H9 (cell line): ENCODE data around the gene SMIM32. TPM values are rescaled to one million over a fixed set of nuclear protein-coding genes. Genes with fewer than 3 reads are reported as not detected.

Experiments
- DNase-seq: peaks from one replicate; pipeline ENCODE4 v3.0.0-alpha.2; 2017
- H2AFZ ChIP-seq: one replicate; pipeline ENCODE4 v1.6.1; 2013; ENCODE audit warnings: mild to moderate bottlenecking, low read length, control low read depth, moderate library complexity
- H2AK5ac ChIP-seq: 2 replicates; pipeline ENCODE4 v1.6.1; 2013; ENCODE audit warnings: low read length, control low read depth, mixed read lengths; ENCODE audit not compliant: insufficient read length
- H2BK120ac ChIP-seq: one replicate; pipeline ENCODE4 v1.6.1; 2013; ENCODE audit warnings: low read depth, mild to moderate bottlenecking, low read length, control low read depth, inconsistent platforms; ENCODE audit not compliant: poor library complexity, severe bottlenecking
- H2BK12ac ChIP-seq: 2 replicates; pipeline ENCODE4 v1.6.1; 2013; ENCODE audit warnings: low read length, control low read depth, mixed read lengths, low read depth; ENCODE audit not compliant: insufficient read length
- H2BK15ac ChIP-seq: 2 replicates; pipeline ENCODE4 v1.6.1; 2013; ENCODE audit warnings: low read depth, low read length, control low read depth
- H2BK20ac ChIP-seq: one replicate; pipeline ENCODE4 v1.6.1; 2013; ENCODE audit warnings: low read depth, mild to moderate bottlenecking, low read length, control low read depth, inconsistent platforms; ENCODE audit not compliant: poor library complexity, severe bottlenecking
- H2BK5ac ChIP-seq: 2 replicates; pipeline ENCODE4 v1.6.1; 2013; ENCODE audit warnings: low read length, control low read depth, mixed read lengths; ENCODE audit not compliant: insufficient read length
- H3K14ac ChIP-seq: 2 replicates; pipeline ENCODE4 v1.6.1; 2013; ENCODE audit warnings: low read length, control low read depth; ENCODE audit not compliant: insufficient read depth
- H3K18ac ChIP-seq: 2 replicates; pipeline ENCODE4 v1.6.1; 2013; ENCODE audit warnings: low read depth, mild to moderate bottlenecking, mixed read lengths, low read length, control low read depth; ENCODE audit not compliant: insufficient read length
- H3K23ac ChIP-seq: 2 replicates; pipeline ENCODE4 v1.6.1; 2013; ENCODE audit warnings: low read length, control low read depth, mixed read lengths, low read depth; ENCODE audit not compliant: insufficient read length
- H3K23me2 ChIP-seq: 2 replicates; pipeline ENCODE4 v1.6.1; 2013; ENCODE audit warnings: low read depth, mild to moderate bottlenecking, mixed read lengths, low read length, control low read depth; ENCODE audit not compliant: insufficient read length, poor library complexity, severe bottlenecking
- H3K27ac ChIP-seq: 2 replicates; pipeline ENCODE4 v1.5.1; 2013; ENCODE audit warnings: low read length, control low read depth, mixed read lengths, low read depth; ENCODE audit not compliant: insufficient read length
- H3K27me3 ChIP-seq: 2 replicates; pipeline ENCODE4 v1.6.1; 2013; ENCODE audit warnings: low read length, control low read depth, inconsistent platforms; ENCODE audit not compliant: insufficient read depth
- H3K4ac ChIP-seq: 2 replicates; pipeline ENCODE4 v1.6.1; 2013; ENCODE audit warnings: low read depth, mild to moderate bottlenecking, control low read depth, inconsistent platforms, low read length, moderate library complexity
- H3K4me1 ChIP-seq: 2 replicates; pipeline ENCODE4 v1.6.1; 2013; ENCODE audit warnings: low read length, control low read depth, inconsistent platforms; ENCODE audit not compliant: insufficient read depth
- H3K4me2 ChIP-seq: 2 replicates; pipeline ENCODE4 v1.6.1; 2013; ENCODE audit warnings: low read length, control low read depth, mixed read lengths; ENCODE audit not compliant: insufficient read length, insufficient read depth
- H3K56ac ChIP-seq: 2 replicates; pipeline ENCODE4 v1.6.1; 2013; ENCODE audit warnings: low read depth, mild to moderate bottlenecking, mixed read lengths, low read length, control low read depth; ENCODE audit not compliant: insufficient read length
- H3K79me1 ChIP-seq: 2 replicates; pipeline ENCODE4 v1.6.1; 2013; ENCODE audit warnings: low read depth, mild to moderate bottlenecking, moderate library complexity, low read length, control low read depth, inconsistent platforms; ENCODE audit not compliant: insufficient read depth, poor library complexity, severe bottlenecking
- H3K79me2 ChIP-seq: 2 replicates; pipeline ENCODE4 v1.6.1; 2013; ENCODE audit warnings: low read length, control low read depth, inconsistent platforms; ENCODE audit not compliant: insufficient read depth
- H3K9ac ChIP-seq: 2 replicates; pipeline ENCODE4 v1.6.1; 2013; ENCODE audit warnings: low read length, control low read depth, mixed read lengths; ENCODE audit not compliant: insufficient read length; ENCODE audit errors: extremely low read depth
- H3K9me3 ChIP-seq: one replicate; pipeline ENCODE4 v1.6.1; 2013; ENCODE audit warnings: low read depth, low read length, inconsistent platforms; ENCODE audit not compliant: control insufficient read depth
- H3T11ph ChIP-seq: one replicate; pipeline ENCODE4 v1.6.1; 2013; ENCODE audit warnings: mild to moderate bottlenecking, low read length, control low read depth, inconsistent platforms
- H4K20me1 ChIP-seq: one replicate; pipeline ENCODE4 v1.6.1; 2013; ENCODE audit not compliant: control insufficient read depth, insufficient read length, insufficient read depth
- H4K5ac ChIP-seq: 2 replicates; pipeline ENCODE4 v1.6.1; 2013; ENCODE audit warnings: low read depth, mild to moderate bottlenecking, mixed read lengths, low read length, control low read depth; ENCODE audit not compliant: insufficient read length
- H4K8ac ChIP-seq: replicated peaks from 2 replicates; pipeline ENCODE4 v1.6.1; 2013; ENCODE audit warnings: low read length, control low read depth, mixed read lengths, low read depth; ENCODE audit not compliant: insufficient read length
- H4K91ac ChIP-seq: 2 replicates; pipeline ENCODE4 v1.6.1; 2013; ENCODE audit warnings: low read depth, mild to moderate bottlenecking, moderate library complexity, mixed read lengths, low read length, control low read depth; ENCODE audit not compliant: insufficient read length
- H3K27ac Mint-ChIP-seq, 3 experiments: 2 replicates in 2 of 3; 3 replicates in 1 of 3; pipeline ENCODE4 v1.8.0; 2020 to 2021; ENCODE audit warnings: mixed read lengths in 3 of 3, mild to moderate bottlenecking in 1 of 3, moderate library complexity in 1 of 3
- H3K27me3 Mint-ChIP-seq: 2 replicates; pipeline ENCODE4 v1.8.0; 2021; ENCODE audit warnings: low read depth, mild to moderate bottlenecking, moderate library complexity, mixed read lengths
- H3K36me3 Mint-ChIP-seq, 3 experiments: 2 replicates in 2 of 3; 3 replicates in 1 of 3; pipeline ENCODE4 v1.8.0; 2020 to 2021; ENCODE audit warnings: low read depth in 3 of 3, mixed read lengths in 3 of 3; ENCODE audit not compliant: insufficient read depth in 1 of 3
- H3K4me1 Mint-ChIP-seq, 2 experiments: 2 replicates each; pipeline ENCODE4 v1.8.0; 2020; ENCODE audit warnings: mixed read lengths in 2 of 2
- H3K4me3 Mint-ChIP-seq, 2 experiments: 2 replicates in 1 of 2; 3 replicates in 1 of 2; pipeline ENCODE4 v1.8.0; 2020 to 2021; ENCODE audit warnings: mild to moderate bottlenecking in 2 of 2, mixed read lengths in 2 of 2, moderate library complexity in 1 of 2
- H3K9me3 Mint-ChIP-seq, 2 experiments: 2 replicates in 1 of 2; 3 replicates in 1 of 2; pipeline ENCODE4 v1.8.0; 2020; ENCODE audit warnings: mild to moderate bottlenecking in 2 of 2, mixed read lengths in 2 of 2, moderate library complexity in 1 of 2
- CTCF ChIP-seq: fragments of 200-600 bp; sonication (generic); conservative IDR thresholded peaks from 3 replicates; pipeline ENCODE4 v1.8.0; 2021; ENCODE audit warnings: antibody characterized with exemption, mild to moderate bottlenecking
- WGBS: extraction: QIAGEN DNeasy Blood & Tissue Kit; methylation state at CpG from one replicate; pipeline ENCODE4 v1.1.7; 2013; ENCODE audit warnings: missing lambda C conversion rate, low lambda C conversion rate, mixed read lengths; ENCODE audit not compliant: insufficient read length; ENCODE audit errors: extremely low coverage; 5-methylcytosine and 5-hydroxymethylcytosine counted together
- total RNA-seq: library from RNA; stranded (reverse); gene quantifications from 2 replicates; pipeline ENCODE4 v1.2.1, GENCODE V29; 2021

Gene SMIM32
- total RNA-seq, 1 experiment from 2014 or later: not detected

- no peak overlapping the region for H2BK20ac ChIP-seq
- WGBS: no CpG with 5 or more reads among the region's 5 CpGs
- H4K5ac ChIP-seq: no peak overlapping the region
- Mint-ChIP-seq H3K4me1 (peaks cover 9 to 14% of the 10 kb centered on the region in 2 experiments), H3K36me3 (no peaks in the 10 kb centered on the region), H3K9me3 (no peaks in the 10 kb centered on the region), H3K4me3 (no peak overlapping the region), H3K27ac (no peak overlapping the region), H3K27me3 (peaks cover 9% of the 10 kb centered on the region)
- no peak overlapping the region for H3K4ac ChIP-seq
- no peak overlapping the region for H4K91ac ChIP-seq
- no peak overlapping the region for H3K9ac ChIP-seq
- no peak overlapping the region for H2AK5ac ChIP-seq
- H3K18ac ChIP-seq: no peak overlapping the region
- TF ChIP-seq CTCF: no peak
- H2BK12ac ChIP-seq: no peak overlapping the region
- no peak overlapping the region for H2BK15ac ChIP-seq
- H3T11ph ChIP-seq: no peak overlapping the region
- no peak overlapping the region for H3K27ac ChIP-seq
- H4K20me1 ChIP-seq: no peaks in the 10 kb centered on the region
- no peaks in the 10 kb centered on the region for H3K9me3 ChIP-seq
- DNase-seq: no peak
- no peaks in the 10 kb centered on the region for H3K4me1 ChIP-seq
- H3K23ac ChIP-seq: no peak overlapping the region
- no peak overlapping the region for H2AFZ ChIP-seq
- H3K79me2 ChIP-seq: no peaks in the 10 kb centered on the region
- H3K56ac ChIP-seq: no peak overlapping the region
- no peak overlapping the region for H3K4me2 ChIP-seq
- H2BK120ac ChIP-seq: no peak overlapping the region
- no peak overlapping the region for H4K8ac ChIP-seq
- H2BK5ac ChIP-seq: no peak overlapping the region
- H3K27me3 ChIP-seq: no peaks in the 10 kb centered on the region
- no peaks in the 10 kb centered on the region for H3K23me2 ChIP-seq
- H3K79me1 ChIP-seq: no peaks in the 10 kb centered on the region
- no peak overlapping the region for H3K14ac ChIP-seq
These were observed 43.6 kb upstream of the SMIM32 start for GRCh38 chr5:136236479-136237083.
